IMR-90 (cell line): ENCODE results near the gene ARHGAP32.
A peak's percentile ranks its signal among the peaks of the same experiment; 100 is the strongest.

ENCODE experiments used
- BHLHE40 ChIP-seq: fragments of 150-350 bp; IDR thresholded peaks from 2 replicates; pipeline ENCODE4 v1.6.1; 2016; ENCODE audit warnings: mild to moderate bottlenecking, low read depth, low read length
- CEBPB ChIP-seq: IDR thresholded peaks from 2 replicates; pipeline ENCODE4 v1.6.1; 2012; ENCODE audit warnings: low read depth, low read length, improper control_type of control experiment
- CHD1 ChIP-seq: IDR thresholded peaks from 2 replicates; pipeline ENCODE4 v1.6.1; 2012; ENCODE audit warnings: low read depth, low read length, improper control_type of control experiment
- FOS ChIP-seq: fragments of 150-350 bp; IDR thresholded peaks from 2 replicates; pipeline ENCODE4 v1.6.1; 2016; ENCODE audit warnings: low read depth, low read length
- MAZ ChIP-seq: IDR thresholded peaks from 2 replicates; pipeline ENCODE4 v1.6.1; 2012; ENCODE audit warnings: low read depth, mild to moderate bottlenecking, low read length, improper control_type of control experiment, moderate library complexity, borderline replicate concordance
- MXI1 ChIP-seq: IDR thresholded peaks from 2 replicates; pipeline ENCODE4 v1.6.1; 2012; ENCODE audit warnings: low read depth, mild to moderate bottlenecking, low read length, moderate library complexity, borderline replicate concordance
- NFE2L2 ChIP-seq: fragments of 150-350 bp; IDR thresholded peaks from 2 replicates; pipeline ENCODE4 v1.6.1; 2016; ENCODE audit warnings: low read depth, mild to moderate bottlenecking, low read length
- POLR2A ChIP-seq: IDR thresholded peaks from 2 replicates; pipeline ENCODE4 v1.6.1; 2012; ENCODE audit warnings: mild to moderate bottlenecking, low read depth, low read length
- RAD21 ChIP-seq: IDR thresholded peaks from 2 replicates; pipeline ENCODE4 v1.6.1; 2012; ENCODE audit warnings: low read length, improper control_type of control experiment
- RCOR1 ChIP-seq: IDR thresholded peaks from 2 replicates; pipeline ENCODE4 v1.6.1; 2012; ENCODE audit warnings: mild to moderate bottlenecking, low read length, improper control_type of control experiment; ENCODE audit not compliant: insufficient replicate concordance
- RFX5 ChIP-seq: IDR thresholded peaks from 2 replicates; pipeline ENCODE4 v1.8.0; 2012; ENCODE audit warnings: low read depth, mild to moderate bottlenecking, low read length, moderate library complexity
- SMC3 ChIP-seq: fragments of 150-350 bp; IDR thresholded peaks from 2 replicates; pipeline ENCODE4 v1.6.1; 2016; ENCODE audit warnings: low read depth, mild to moderate bottlenecking, antibody characterized with exemption, low read length, moderate library complexity
- TF ChIP-seq, protein P1 (sequence below): conservative IDR thresholded peaks from 2 replicates; pipeline ENCODE4 v1.5.1; 2012; ENCODE audit warnings: mild to moderate bottlenecking, low read depth, low read length, improper control_type of control experiment
- TF ChIP-seq, protein P2 (sequence below): fragments of 150-350 bp; IDR thresholded peaks from 2 replicates; pipeline ENCODE4 v1.6.1; 2017; ENCODE audit warnings: mild to moderate bottlenecking, antibody characterized with exemption, low read length, low read depth

DNA sequence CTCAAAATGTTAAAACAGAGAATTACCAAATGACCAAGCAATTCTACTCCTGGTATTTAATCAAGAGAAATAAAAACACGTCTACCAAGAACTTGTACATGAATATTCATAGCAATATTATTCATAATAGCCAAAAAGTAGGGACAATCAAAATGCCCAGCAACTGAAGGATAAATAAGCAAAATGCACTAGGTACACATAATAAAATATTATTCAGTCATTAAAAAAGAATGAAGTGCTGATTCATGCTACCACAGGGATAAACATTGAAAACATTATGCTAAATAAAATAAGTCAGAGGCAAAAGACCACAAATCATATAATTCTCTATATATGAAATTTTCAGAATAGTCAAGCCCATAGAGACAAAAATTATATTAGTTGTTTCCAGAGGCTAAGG lies 24.8 kb downstream of the ARHGAP32 start:
- TF ChIP-seq, protein P1, sequence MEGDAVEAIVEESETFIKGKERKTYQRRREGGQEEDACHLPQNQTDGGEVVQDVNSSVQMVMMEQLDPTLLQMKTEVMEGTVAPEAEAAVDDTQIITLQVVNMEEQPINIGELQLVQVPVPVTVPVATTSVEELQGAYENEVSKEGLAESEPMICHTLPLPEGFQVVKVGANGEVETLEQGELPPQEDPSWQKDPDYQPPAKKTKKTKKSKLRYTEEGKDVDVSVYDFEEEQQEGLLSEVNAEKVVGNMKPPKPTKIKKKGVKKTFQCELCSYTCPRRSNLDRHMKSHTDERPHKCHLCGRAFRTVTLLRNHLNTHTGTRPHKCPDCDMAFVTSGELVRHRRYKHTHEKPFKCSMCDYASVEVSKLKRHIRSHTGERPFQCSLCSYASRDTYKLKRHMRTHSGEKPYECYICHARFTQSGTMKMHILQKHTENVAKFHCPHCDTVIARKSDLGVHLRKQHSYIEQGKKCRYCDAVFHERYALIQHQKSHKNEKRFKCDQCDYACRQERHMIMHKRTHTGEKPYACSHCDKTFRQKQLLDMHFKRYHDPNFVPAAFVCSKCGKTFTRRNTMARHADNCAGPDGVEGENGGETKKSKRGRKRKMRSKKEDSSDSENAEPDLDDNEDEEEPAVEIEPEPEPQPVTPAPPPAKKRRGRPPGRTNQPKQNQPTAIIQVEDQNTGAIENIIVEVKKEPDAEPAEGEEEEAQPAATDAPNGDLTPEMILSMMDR: no peak
- TF ChIP-seq RAD21 (no peak), BHLHE40 (no peak), SMC3 (no peak), NFE2L2 (0 out of 2 replicates have a peak, but pooled peaks have one; percentile 51), RFX5 (no peak), CEBPB (no peak), RCOR1 (no peak), POLR2A (no peak), CHD1 (no peak), MXI1 (no peak), FOS (no peak), MAZ (no peak)
- TF ChIP-seq, protein P2, sequence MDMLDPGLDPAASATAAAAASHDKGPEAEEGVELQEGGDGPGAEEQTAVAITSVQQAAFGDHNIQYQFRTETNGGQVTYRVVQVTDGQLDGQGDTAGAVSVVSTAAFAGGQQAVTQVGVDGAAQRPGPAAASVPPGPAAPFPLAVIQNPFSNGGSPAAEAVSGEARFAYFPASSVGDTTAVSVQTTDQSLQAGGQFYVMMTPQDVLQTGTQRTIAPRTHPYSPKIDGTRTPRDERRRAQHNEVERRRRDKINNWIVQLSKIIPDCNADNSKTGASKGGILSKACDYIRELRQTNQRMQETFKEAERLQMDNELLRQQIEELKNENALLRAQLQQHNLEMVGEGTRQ: no peak
